Endodermal cell (in vitro differentiated cells): ENCODE results near the gene CHD8. TPM values are rescaled to one million over a fixed set of nuclear protein-coding genes. Genes with fewer than 3 reads are reported as not detected.

Experiments
- DNase-seq: peaks from one replicate; pipeline ENCODE4 v3.0.0-alpha.2; 2017
- H3K27ac ChIP-seq: 2 replicates; pipeline ENCODE4 v1.5.1; 2013; ENCODE audit warnings: mild to moderate bottlenecking, low read depth, low read length, moderate library complexity
- H3K27me3 ChIP-seq: 2 replicates; pipeline ENCODE4 v1.6.1; 2013; ENCODE audit warnings: mild to moderate bottlenecking, low read length, moderate library complexity; ENCODE audit not compliant: insufficient read depth, control insufficient read depth, poor library complexity, severe bottlenecking
- H3K36me3 ChIP-seq: 2 replicates; pipeline ENCODE4 v1.7.0; 2013; ENCODE audit warnings: mild to moderate bottlenecking, low read length, moderate library complexity; ENCODE audit not compliant: control insufficient read depth, insufficient read depth
- H3K4me1 ChIP-seq: one replicate; pipeline ENCODE4 v1.7.0; 2013; ENCODE audit warnings: low read length; ENCODE audit not compliant: control insufficient read depth, insufficient read depth
- H3K4me3 ChIP-seq: 2 replicates; pipeline ENCODE4 v1.5.1; 2013; ENCODE audit warnings: mild to moderate bottlenecking, low read length, moderate library complexity
- H3K9ac ChIP-seq: 2 replicates; pipeline ENCODE4 v1.6.1; 2013; ENCODE audit warnings: mild to moderate bottlenecking, low read length, moderate library complexity; ENCODE audit not compliant: poor library complexity, severe bottlenecking; ENCODE audit errors: extremely low read depth
- H3K9me3 ChIP-seq: 2 replicates; pipeline ENCODE4 v1.6.1; 2013; ENCODE audit warnings: mild to moderate bottlenecking, low read length, moderate library complexity; ENCODE audit not compliant: control insufficient read depth
- H3K27ac Mint-ChIP-seq: 2 replicates; pipeline ENCODE4 v1.8.0; 2020; ENCODE audit warnings: mixed read lengths
- H3K27me3 Mint-ChIP-seq: 2 replicates; pipeline ENCODE4 v1.8.0; 2021; ENCODE audit warnings: mild to moderate bottlenecking, mixed read lengths; ENCODE audit not compliant: insufficient read depth
- H3K36me3 Mint-ChIP-seq: 2 replicates; pipeline ENCODE4 v1.8.0; 2020; ENCODE audit warnings: low read depth, mixed read lengths
- H3K4me1 Mint-ChIP-seq: 2 replicates; pipeline ENCODE4 v1.8.0; 2020; ENCODE audit warnings: mixed read lengths
- H3K4me3 Mint-ChIP-seq: 2 replicates; pipeline ENCODE4 v1.8.0; 2020; ENCODE audit warnings: mild to moderate bottlenecking, moderate library complexity, mixed read lengths
- H3K9me3 Mint-ChIP-seq: 2 replicates; pipeline ENCODE4 v1.8.0; 2020; ENCODE audit warnings: mild to moderate bottlenecking, mixed read lengths
- WGBS, 2 experiments: methylation state at CpG; one replicate each; pipeline versions ENCODE4 v1.1.5 to v1.1.7; 2013; ENCODE audit warnings: missing lambda C conversion rate in 2 of 2, mixed read lengths in 1 of 2; ENCODE audit not compliant: insufficient coverage in 1 of 2, insufficient read length in 1 of 2; 5-methylcytosine and 5-hydroxymethylcytosine counted together
- total RNA-seq, 2 donors: library from RNA; stranded (reverse); fragmentation: NEBNext Ultra II Directional in 1 of 2; extraction: Animal tissue kit (Norgen Biotek cat#: 25700) in 1 of 2; gene quantifications; 2 replicates in 1 of 2; 3 replicates in 1 of 2; pipeline ENCODE4 v1.2.1, GENCODE V29; 2021
- TF ChIP-seq, protein P1 (sequence below): fragments of 200-600 bp; sonication (generic); conservative IDR thresholded peaks from 2 replicates; pipeline ENCODE4 v1.5.0; 2021; ENCODE audit warnings: antibody characterized with exemption, mild to moderate bottlenecking

Gene CHD8
- total RNA-seq, 2 donors from 2014 or later = 126 to 130 TPM

DNA sequence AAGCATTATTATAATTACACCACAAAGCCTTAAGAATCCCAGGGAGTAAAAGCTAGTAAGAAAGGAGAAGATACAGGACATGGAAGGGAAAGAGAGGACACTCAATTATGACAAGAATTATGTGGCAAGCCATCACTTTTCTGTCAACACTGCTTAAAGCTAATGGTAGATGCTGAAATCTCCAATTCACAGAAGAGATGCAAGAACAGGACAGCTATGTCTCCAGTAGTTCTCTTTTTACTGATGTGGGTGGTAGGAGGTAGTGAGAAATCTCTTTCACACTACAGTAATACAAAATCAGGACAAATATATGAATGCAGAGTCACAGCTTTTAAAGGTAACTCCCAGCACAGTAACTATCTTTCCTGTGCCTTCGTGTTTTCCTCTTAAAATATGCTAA lies 29.2 kb downstream of the CHD8 start:
- DNase-seq = no peak
- peaks cover 99% of the 10 kb centered on the region for H3K36me3 ChIP-seq
- Mint-ChIP-seq H3K27ac (no peak overlapping the region), H3K4me1 (no peaks in the 10 kb centered on the region), H3K9me3 (no peaks in the 10 kb centered on the region), H3K27me3 (no peaks in the 10 kb centered on the region), H3K36me3 (peaks cover 91% of the 10 kb centered on the region), H3K4me3 (no peak overlapping the region)
- no peak overlapping the region for H3K27ac ChIP-seq
- H3K27me3 ChIP-seq = no peaks in the 10 kb centered on the region
- H3K4me1 ChIP-seq = no peaks in the 10 kb centered on the region
- no peak overlapping the region for H3K4me3 ChIP-seq
- H3K9ac ChIP-seq = no peak overlapping the region
- WGBS, 2 experiments = 93 to 100% methylated on average over 1 of the region's 1 CpG
- no peaks in the 10 kb centered on the region for H3K9me3 ChIP-seq
- TF ChIP-seq, protein P1, sequence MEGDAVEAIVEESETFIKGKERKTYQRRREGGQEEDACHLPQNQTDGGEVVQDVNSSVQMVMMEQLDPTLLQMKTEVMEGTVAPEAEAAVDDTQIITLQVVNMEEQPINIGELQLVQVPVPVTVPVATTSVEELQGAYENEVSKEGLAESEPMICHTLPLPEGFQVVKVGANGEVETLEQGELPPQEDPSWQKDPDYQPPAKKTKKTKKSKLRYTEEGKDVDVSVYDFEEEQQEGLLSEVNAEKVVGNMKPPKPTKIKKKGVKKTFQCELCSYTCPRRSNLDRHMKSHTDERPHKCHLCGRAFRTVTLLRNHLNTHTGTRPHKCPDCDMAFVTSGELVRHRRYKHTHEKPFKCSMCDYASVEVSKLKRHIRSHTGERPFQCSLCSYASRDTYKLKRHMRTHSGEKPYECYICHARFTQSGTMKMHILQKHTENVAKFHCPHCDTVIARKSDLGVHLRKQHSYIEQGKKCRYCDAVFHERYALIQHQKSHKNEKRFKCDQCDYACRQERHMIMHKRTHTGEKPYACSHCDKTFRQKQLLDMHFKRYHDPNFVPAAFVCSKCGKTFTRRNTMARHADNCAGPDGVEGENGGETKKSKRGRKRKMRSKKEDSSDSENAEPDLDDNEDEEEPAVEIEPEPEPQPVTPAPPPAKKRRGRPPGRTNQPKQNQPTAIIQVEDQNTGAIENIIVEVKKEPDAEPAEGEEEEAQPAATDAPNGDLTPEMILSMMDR = no peak

DNA sequence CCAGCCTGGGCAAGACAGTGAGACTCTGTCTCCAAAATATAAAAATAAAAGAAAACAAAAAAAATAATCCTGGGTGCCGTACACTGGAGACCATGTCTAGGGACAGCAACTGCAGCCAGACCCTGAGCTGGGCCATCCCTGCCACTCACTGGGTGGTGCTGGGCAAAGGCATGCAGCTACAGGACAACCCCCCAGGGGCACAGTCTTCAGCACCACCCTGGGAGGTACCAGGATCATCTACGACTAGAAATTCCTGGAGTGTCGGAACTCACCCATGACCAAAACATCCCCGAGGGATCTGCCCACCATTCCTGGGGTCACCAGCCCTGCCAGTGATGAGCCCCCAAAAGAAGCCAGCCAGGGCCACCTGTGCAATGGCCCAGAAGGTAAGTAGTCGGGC lies 36.4 kb downstream of the CHD8 start:
- no peak overlapping the region for H3K27ac ChIP-seq
- H3K4me3 ChIP-seq = no peak overlapping the region
- H3K36me3 ChIP-seq = peaks cover 84% of the 10 kb centered on the region
- Mint-ChIP-seq H3K27ac (no peak overlapping the region), H3K9me3 (no peaks in the 10 kb centered on the region), H3K4me3 (no peak overlapping the region), H3K27me3 (no peaks in the 10 kb centered on the region), H3K36me3 (peaks cover 77% of the 10 kb centered on the region), H3K4me1 (no peaks in the 10 kb centered on the region)
- H3K27me3 ChIP-seq = no peaks in the 10 kb centered on the region
- H3K4me1 ChIP-seq = no peaks in the 10 kb centered on the region
- no peak overlapping the region for H3K9ac ChIP-seq
- TF ChIP-seq, protein P1 = no peak
- no peaks in the 10 kb centered on the region for H3K9me3 ChIP-seq
- 97 to 100% methylated on average over 5 of the region's 5 CpGs for WGBS, 2 experiments
- DNase-seq = no peak

DNA sequence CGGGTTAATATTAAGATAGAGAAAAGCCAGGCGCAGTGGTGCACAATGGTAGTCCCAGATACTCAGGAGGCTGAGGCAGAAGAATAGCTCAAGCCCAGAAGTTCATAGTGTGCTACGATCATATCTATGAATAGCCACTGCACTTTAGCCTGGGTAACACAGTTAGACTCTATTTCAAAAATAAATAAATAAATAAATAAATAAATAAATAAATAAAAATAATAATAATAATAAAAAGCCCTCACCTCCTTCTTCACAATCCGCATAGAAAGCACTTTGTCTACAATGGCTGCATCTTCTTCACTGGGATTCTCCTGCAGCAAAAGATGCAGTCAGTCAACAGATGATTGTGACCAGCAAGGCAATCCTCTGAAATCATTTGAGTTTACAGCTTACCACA lies 40.6 kb downstream of the CHD8 start:
- Histone ChIP-seq H3K36me3 (peaks cover 81% of the 10 kb centered on the region), H3K9me3 (no peaks in the 10 kb centered on the region), H3K27ac (no peak overlapping the region), H3K27me3 (no peaks in the 10 kb centered on the region), H3K4me3 (no peak overlapping the region), H3K9ac (no peak overlapping the region), H3K4me1 (no peaks in the 10 kb centered on the region)
- TF ChIP-seq, protein P1 = no peak
- no peak overlapping the region for H3K4me3 Mint-ChIP-seq
- H3K27me3 Mint-ChIP-seq = no peaks in the 10 kb centered on the region
- no peaks in the 10 kb centered on the region for H3K9me3 Mint-ChIP-seq
- H3K27ac Mint-ChIP-seq = no peak overlapping the region
- 97 to 100% methylated on average over 3 to 4 of the region's 4 CpGs for WGBS, 2 experiments
- DNase-seq = no peak
- H3K36me3 Mint-ChIP-seq = peaks cover 78% of the 10 kb centered on the region
- no peaks in the 10 kb centered on the region for H3K4me1 Mint-ChIP-seq
